Measurements from ENCODE around the gene LMBR1. TPM values are rescaled to one million over a fixed set of nuclear protein-coding genes. Genes with fewer than 3 reads are reported as not detected.

Gene LMBR1
- total RNA-seq, 1 experiment from 2014 or later: 105 TPM

DNA sequence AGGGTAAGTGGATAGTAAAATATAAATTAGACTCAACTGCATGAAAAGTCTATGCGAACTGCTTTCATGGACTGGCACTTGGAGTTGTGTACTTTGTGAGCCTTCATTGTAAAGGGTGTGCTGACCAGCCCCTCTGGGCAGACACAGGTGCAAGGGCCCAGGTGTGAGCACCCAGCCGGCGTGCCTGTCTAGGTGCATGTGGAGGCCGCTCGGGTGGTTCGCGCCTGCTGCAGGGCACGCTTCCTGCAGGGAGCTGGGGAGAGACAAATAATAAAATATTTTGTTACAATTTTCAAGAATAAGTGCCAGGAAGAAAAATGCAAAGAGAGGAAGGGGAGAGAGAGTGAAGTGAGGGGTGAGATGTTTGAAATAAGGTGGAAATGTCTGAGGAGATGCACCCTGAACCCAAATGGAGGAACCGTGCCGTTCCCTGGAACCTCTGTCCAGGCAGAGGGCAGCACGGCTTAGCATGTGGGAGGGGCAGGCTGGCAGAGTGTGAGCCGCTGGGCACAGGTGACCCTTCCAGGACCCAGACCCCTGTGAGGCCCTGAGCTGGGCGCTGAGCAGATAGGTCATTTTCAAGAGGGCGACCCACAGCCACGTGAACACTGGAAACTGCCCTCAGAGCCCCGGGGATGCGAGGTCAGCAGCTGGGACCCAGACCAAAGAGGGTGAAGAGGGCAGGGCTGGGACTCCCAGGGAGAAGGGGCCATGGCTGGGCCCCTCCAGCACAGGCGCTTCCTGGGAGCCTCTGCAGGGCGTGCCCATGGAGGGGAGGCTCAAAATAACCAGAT is 223.8 kb downstream of the LMBR1 start:
- ChIA-PET POLR2A (interaction anchor here (1.1 kb wide), 1 partner anchor 13 kb away, joined by 4 read pairs; no protein-coding TSS in a partner anchor), CTCF (no interaction called here)
- H3K36me3 Mint-ChIP-seq (ENCODE audit: insufficient read depth, unreplicated experiment): peaks cover 30% of the 10 kb centered on the region
- TF ChIP-seq, protein P1, sequence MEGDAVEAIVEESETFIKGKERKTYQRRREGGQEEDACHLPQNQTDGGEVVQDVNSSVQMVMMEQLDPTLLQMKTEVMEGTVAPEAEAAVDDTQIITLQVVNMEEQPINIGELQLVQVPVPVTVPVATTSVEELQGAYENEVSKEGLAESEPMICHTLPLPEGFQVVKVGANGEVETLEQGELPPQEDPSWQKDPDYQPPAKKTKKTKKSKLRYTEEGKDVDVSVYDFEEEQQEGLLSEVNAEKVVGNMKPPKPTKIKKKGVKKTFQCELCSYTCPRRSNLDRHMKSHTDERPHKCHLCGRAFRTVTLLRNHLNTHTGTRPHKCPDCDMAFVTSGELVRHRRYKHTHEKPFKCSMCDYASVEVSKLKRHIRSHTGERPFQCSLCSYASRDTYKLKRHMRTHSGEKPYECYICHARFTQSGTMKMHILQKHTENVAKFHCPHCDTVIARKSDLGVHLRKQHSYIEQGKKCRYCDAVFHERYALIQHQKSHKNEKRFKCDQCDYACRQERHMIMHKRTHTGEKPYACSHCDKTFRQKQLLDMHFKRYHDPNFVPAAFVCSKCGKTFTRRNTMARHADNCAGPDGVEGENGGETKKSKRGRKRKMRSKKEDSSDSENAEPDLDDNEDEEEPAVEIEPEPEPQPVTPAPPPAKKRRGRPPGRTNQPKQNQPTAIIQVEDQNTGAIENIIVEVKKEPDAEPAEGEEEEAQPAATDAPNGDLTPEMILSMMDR (IDR thresholded peaks at IDR 0.05; ENCODE audit: unreplicated experiment): no peak
- DNase-seq (ENCODE audit: unreplicated experiment): no peak
- BruUV-seq (replicated peaks): no TSS peak
- no peaks in the 10 kb centered on the region for H3K9me3 Mint-ChIP-seq (ENCODE audit: unreplicated experiment)
- H3K27me3 Mint-ChIP-seq (ENCODE audit: insufficient read depth, unreplicated experiment): no peaks in the 10 kb centered on the region
- no peaks in the 10 kb centered on the region for H3K4me1 Mint-ChIP-seq (ENCODE audit: insufficient read depth, unreplicated experiment)
- no peak overlapping the region for H3K4me3 Mint-ChIP-seq (ENCODE audit: unreplicated experiment)
- intact Hi-C loops (cut with micrococcal nuclease): no loop called here
- H3K27ac Mint-ChIP-seq (ENCODE audit: low read depth, unreplicated experiment): no peak overlapping the region

DNA sequence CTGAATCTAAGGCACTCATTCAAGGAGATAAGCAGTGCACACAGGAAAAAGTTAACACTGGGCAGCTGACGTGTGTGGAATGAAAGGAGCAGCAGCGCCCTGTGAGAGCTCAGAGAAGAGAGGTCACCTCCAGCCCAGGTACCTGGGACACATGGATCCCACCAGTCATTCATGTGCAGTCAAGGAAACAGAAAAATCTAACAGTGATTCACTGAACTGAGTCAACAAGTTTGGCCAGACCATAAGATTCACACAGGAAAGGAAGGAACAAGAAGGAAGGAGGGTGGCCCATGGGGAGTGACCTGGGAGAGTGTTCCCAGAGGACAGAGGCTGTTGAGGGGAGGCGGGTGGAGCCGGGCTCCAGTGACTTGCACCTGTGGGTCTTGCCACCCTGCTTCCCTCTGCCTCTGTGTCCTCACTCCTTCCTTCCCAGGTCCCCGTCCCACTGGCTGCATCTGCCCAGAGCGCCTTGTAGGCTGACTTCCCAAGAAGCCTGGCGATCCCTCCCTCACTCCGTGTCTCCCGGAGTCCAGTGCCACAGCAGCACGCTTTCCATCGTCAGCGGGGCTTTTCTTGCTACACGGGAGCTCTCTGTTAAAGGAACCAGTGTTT is 224.7 kb downstream of the LMBR1 start:
- BruUV-seq (replicated peaks): no TSS peak
- Mint-ChIP-seq H3K4me1 (ENCODE audit: insufficient read depth, unreplicated experiment) (no peaks in the 10 kb centered on the region), H3K9me3 (ENCODE audit: unreplicated experiment) (no peaks in the 10 kb centered on the region), H3K36me3 (ENCODE audit: insufficient read depth, unreplicated experiment) (peaks cover 38% of the 10 kb centered on the region), H3K27ac (ENCODE audit: low read depth, unreplicated experiment) (no peak overlapping the region), H3K27me3 (ENCODE audit: insufficient read depth, unreplicated experiment) (no peaks in the 10 kb centered on the region), H3K4me3 (ENCODE audit: unreplicated experiment) (no peak overlapping the region)
- no peak for DNase-seq (ENCODE audit: unreplicated experiment)
- TF ChIP-seq, protein P1 (IDR thresholded peaks at IDR 0.05; ENCODE audit: unreplicated experiment): no peak
- CTCF ChIA-PET: no interaction called here
- intact Hi-C loops (cut with micrococcal nuclease): no loop called here
- POLR2A ChIA-PET: no interaction called here

DNA sequence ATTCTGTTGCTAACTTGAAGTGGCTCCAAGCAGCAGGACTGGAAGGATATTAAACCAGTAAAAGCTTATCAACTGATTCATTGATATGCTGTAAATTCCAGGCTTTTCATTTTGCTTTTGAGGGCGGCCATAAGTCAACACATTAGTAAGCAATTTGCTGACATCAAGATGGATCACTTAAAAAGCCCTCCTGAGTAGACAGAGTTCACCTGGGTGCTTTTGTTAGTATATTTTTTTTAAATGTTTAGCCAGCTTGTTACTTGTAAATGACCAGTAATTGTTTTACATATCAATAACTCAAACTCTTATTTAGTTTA is 225.9 kb downstream of the LMBR1 start:
- Mint-ChIP-seq H3K9me3 (ENCODE audit: unreplicated experiment) (no peaks in the 10 kb centered on the region), H3K27ac (ENCODE audit: low read depth, unreplicated experiment) (no peak overlapping the region), H3K27me3 (ENCODE audit: insufficient read depth, unreplicated experiment) (no peaks in the 10 kb centered on the region), H3K4me1 (ENCODE audit: insufficient read depth, unreplicated experiment) (no peaks in the 10 kb centered on the region), H3K4me3 (ENCODE audit: unreplicated experiment) (no peak overlapping the region), H3K36me3 (ENCODE audit: insufficient read depth, unreplicated experiment) (peaks cover 33% of the 10 kb centered on the region)
- DNase-seq (ENCODE audit: unreplicated experiment): no peak
- no TSS peak for BruUV-seq (replicated peaks)
- ChIA-PET CTCF (no interaction called here), POLR2A (interaction anchor here (1.2 to 1.7 kb wide), 2 partner anchors 25 to 57 kb away, joined by 3 to 6 read pairs; no protein-coding TSS in a partner anchor)
- TF ChIP-seq, protein P1 (IDR thresholded peaks at IDR 0.05; ENCODE audit: unreplicated experiment): no peak
- intact Hi-C loops (cut with micrococcal nuclease): no loop called here

DNA sequence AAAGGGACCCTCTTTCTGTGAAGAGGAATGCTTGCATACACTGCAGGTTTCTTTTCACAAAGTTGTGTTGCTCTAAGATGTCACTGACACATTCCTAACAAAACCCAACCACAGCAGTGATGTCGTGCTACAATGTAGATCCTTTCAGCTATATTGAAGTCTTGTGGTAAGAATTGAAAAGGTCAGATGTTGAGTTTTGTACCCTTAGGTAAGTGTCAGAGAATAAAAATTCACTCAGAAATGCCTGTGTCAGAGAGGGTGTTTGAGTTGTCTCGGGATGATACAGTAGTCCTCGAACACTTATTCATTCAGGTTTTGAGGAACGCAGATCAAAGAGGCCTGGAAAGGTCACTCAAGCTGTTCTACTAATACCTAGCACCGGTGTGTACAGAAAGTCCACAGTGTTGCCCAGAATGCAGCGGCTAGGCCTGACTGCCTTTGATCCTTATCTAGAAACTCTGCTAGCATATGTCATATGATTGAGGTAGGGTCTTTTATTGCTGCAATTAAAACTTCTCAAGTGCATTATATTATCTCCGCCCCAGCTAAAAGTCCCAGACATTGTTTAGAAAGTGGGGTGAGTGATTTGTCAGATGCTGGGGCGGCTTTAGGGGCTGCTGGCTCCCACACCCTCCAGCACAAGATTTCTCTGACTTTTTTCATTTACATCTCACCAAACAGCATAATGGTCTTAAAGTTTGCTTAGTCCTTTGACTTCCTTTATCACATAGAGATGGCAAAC is 226.4 kb downstream of the LMBR1 start:
- BruUV-seq (replicated peaks): no TSS peak
- CTCF ChIA-PET: interaction anchor here (0.7 kb wide), 1 partner anchor 724 kb away, joined by 3 read pairs; no protein-coding TSS in a partner anchor
- H3K36me3 Mint-ChIP-seq (ENCODE audit: insufficient read depth, unreplicated experiment): peaks cover 31% of the 10 kb centered on the region
- no peaks in the 10 kb centered on the region for H3K9me3 Mint-ChIP-seq (ENCODE audit: unreplicated experiment)
- TF ChIP-seq, protein P1 (IDR thresholded peaks at IDR 0.05; ENCODE audit: unreplicated experiment): no peak
- intact Hi-C loops (cut with micrococcal nuclease): no loop called here
- no peaks in the 10 kb centered on the region for H3K27me3 Mint-ChIP-seq (ENCODE audit: insufficient read depth, unreplicated experiment)
- H3K27ac Mint-ChIP-seq (ENCODE audit: low read depth, unreplicated experiment): no peak overlapping the region
- no peak for DNase-seq (ENCODE audit: unreplicated experiment)
- POLR2A ChIA-PET: interaction anchor here (1.2 to 1.7 kb wide), 2 partner anchors 25 to 57 kb away, joined by 3 to 6 read pairs; no protein-coding TSS in a partner anchor
- H3K4me1 Mint-ChIP-seq (ENCODE audit: insufficient read depth, unreplicated experiment): no peaks in the 10 kb centered on the region
- no peak overlapping the region for H3K4me3 Mint-ChIP-seq (ENCODE audit: unreplicated experiment)
